Frontal cortex (tissue), 4 donors: Measurements from ENCODE around the gene SEMA6A. TPM values are rescaled to one million over a fixed set of nuclear protein-coding genes. Genes with fewer than 3 reads are reported as not detected.
A peak's percentile ranks its signal among the peaks of the same experiment; 100 is the strongest.

ENCODE experiments used
- DNase-seq, 2 donors: peaks; one replicate each; pipeline ENCODE4 v3.0.0; 2012; ENCODE audit warnings: low spot score in 2 of 2
- FAIRE-seq: peaks from 2 replicates; lab custom pipeline; 2012; peaks lifted over from hg19 to GRCh38; lab: Jason Lieb, UNC
- total RNA-seq: library from RNA; depleted of rRNA; stranded (reverse); fragments of >200 nt; gene quantifications from one replicate; pipeline ENCODE4 v1.2.3, GENCODE V29; 2014
- donor health status: control.
- donor health status: control.
- donor health status: control.

The SEMA6A gene
- total RNA-seq, 1 donor from 2014 or later = 15.5 TPM

DNA sequence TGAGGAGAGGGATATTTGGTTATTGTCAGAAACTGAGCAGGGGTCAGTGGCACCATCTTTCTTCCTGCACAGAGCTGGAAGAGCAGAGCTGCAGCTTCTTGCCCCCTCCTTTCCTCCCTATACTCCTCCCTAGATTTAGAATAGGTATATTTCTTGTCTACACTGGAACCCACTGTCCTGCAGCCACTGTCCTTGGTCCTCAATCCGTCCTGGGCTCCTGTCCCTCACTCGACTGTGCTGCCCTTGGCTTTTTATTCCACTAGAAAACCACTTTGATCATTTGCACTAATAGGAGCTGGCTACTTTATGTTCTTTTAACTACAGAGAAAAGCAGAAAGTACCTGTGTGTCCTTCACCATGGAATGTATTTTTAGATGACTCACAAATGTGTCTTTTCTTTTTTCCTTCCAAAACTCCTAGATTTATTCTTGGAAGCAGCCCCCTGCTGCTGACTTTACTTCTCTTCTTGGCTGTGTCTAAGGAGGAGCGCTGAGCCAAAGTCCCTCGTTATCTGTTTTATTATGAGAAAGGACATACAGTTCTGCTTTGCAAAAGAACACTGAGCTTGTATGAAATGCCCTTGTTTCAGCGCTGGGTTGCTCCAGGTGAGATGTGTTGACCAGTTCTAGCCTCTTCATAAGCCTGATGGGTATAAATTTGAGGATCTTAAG is 150.9 kb downstream of the SEMA6A start:
- DNase-seq (no peak), FAIRE-seq (no peak)

GRCh38 chr5:116423141-116423540 is 151.5 kb downstream of the SEMA6A start:
- FAIRE-seq (no peak), DNase-seq (no peak)

DNA sequence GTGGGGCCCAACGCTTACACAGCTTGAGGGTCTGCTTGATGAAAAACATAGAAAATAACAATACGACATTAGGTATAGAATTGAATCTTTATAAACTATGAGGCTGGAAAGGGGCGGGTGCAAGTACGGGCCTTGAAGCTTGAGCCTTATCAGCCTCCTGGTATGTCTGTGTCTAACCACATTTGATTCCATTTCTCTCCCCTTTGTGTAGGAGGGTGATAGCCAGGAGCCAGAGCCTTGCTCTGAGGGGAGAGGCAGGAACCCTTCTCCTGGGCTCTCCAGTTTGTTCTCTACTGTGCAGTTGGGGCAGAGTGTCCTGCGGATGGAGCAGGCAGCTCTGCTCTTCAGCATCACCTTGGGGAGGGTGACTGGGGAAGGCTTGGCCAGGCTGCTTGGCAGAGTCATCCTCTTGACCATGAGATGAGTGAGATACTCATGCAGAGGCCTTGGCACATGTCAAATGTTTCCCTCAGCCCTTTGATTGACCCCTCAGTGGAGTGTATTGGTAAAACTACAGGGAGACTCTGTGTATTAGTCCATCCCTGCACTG is 153.5 kb downstream of the SEMA6A start:
- DNase-seq = no peak
- FAIRE-seq = no peak

GRCh38 chr5:116420540-116420939 is 154.1 kb downstream of the SEMA6A start:
- FAIRE-seq (no peak), DNase-seq (no peak)

DNA sequence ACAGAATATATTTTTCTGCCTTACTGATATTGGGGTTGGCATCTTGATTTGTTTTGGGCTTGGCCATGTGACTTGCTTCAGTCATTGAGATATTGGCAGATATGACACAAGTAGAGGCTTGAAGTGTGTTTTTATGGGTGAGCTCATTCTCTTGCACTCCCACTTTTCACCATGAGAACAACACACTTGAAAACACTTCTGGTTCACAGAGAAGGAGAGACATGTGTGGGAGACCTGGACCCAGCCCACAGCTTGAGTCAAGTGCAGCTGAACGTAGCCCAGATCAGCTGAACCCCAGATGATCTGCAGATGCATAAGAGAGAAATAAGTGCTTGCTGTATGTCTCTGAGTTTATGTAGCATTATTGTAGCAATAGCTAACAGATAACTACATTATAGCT is 155.4 kb downstream of the SEMA6A start:
- FAIRE-seq (no peak), DNase-seq (no peak)

GRCh38 chr5:116418774-116419173 is 155.8 kb downstream of the SEMA6A start:
- DNase-seq (no peak), FAIRE-seq (no peak)

GRCh38 chr5:116418016-116418415 is 156.6 kb downstream of the SEMA6A start:
- no peak for DNase-seq
- FAIRE-seq = no peak

GRCh38 chr5:116415989-116416388 is 158.6 kb downstream of the SEMA6A start:
- FAIRE-seq (no peak), DNase-seq (no peak)

GRCh38 chr5:116415182-116415581 is 159.4 kb downstream of the SEMA6A start:
- FAIRE-seq = no peak
- DNase-seq = no peak

- FAIRE-seq (no peak), DNase-seq (peak in 1 of 2 donors; percentile 18)
These were observed 163.5 kb downstream of the SEMA6A start for GRCh38 chr5:116411101-116411571.

- DNase-seq (no peak), FAIRE-seq (no peak)
These were observed 164.2 kb downstream of the SEMA6A start for GRCh38 chr5:116410336-116410890.

DNA sequence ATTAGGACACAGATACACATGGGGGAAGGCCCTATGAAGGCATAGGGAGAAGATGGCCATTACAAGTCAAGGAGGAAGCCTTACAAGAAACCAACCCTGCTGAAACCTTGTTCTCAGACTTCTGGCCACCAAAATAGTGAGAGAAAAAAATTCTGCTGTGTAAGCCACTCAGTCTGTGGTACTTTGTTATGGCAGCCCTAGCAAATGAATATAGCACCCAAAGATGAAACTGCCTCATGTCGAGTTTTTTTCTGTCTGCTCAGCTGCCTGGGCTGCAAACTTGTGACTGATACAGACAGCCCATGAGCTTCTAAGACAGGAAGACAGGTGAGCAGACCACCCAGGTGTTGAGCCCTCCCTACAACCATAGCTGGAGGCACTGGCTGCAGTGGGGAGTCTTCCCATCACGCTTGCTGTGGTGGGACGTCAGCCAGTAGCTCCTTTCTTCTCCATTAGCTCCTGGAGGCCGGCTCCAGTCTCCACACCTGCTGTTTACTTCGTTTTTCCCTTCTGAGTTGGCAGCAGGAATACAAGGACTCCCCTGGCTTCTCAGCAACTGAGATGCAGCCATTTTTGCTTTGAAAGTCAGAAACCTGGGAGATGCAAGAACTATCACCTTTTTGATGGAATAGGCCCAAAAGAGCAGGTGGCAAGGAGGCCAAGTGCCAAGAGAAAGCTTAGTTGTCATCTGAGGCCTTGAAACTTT is 164.9 kb downstream of the SEMA6A start:
- DNase-seq = no peak
- no peak for FAIRE-seq

- DNase-seq (no peak), FAIRE-seq (no peak)
These were observed 168.1 kb downstream of the SEMA6A start for GRCh38 chr5:116406306-116407041.

DNA sequence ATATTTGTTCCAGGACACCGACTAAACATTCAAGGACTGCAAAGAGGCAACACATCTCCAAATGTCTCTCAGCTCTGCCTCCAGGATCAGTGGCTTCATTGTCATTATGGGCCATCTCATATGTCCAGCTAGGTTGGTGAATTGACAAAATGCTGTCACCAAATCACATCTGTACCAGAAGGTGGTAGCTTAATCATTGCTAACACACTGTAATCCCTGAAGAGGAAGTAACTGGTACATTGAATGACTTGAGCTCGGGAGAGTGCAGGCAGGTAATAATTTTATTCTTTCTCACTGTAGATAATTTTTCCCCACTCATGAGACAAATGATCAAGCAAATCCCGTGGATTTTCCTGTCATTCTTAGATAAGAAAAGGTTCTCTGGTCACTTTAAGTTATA is 169.8 kb downstream of the SEMA6A start:
- DNase-seq (no peak), FAIRE-seq (no peak)

GRCh38 chr5:116404016-116404415 is 170.6 kb downstream of the SEMA6A start:
- no peak for FAIRE-seq
- no peak for DNase-seq

- DNase-seq (no peak), FAIRE-seq (no peak)
These were observed 172.4 kb downstream of the SEMA6A start for GRCh38 chr5:116402235-116402634.

DNA sequence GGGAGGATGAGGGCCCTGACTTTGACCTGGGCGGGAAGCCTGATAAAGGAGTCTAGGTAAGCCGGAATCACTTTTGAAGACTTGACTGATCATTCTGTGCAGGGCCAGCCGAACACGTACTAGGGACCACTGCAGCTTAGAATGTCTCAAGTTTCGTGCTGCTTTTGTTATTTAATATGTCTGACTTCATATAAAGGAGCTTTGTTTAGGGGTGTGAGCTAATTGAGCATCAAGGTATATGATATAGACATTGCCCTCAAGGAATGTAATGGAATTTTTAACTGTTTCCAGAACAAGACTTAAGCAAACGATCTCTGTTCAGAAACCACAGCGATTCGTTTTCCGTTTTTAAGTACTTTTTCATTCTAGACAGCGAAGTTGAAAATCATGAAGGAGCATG is 173.0 kb downstream of the SEMA6A start:
- no peak for DNase-seq
- no peak for FAIRE-seq

- FAIRE-seq = no peak
These were observed 178.0 kb downstream of the SEMA6A start for GRCh38 chr5:116396476-116397099.

DNA sequence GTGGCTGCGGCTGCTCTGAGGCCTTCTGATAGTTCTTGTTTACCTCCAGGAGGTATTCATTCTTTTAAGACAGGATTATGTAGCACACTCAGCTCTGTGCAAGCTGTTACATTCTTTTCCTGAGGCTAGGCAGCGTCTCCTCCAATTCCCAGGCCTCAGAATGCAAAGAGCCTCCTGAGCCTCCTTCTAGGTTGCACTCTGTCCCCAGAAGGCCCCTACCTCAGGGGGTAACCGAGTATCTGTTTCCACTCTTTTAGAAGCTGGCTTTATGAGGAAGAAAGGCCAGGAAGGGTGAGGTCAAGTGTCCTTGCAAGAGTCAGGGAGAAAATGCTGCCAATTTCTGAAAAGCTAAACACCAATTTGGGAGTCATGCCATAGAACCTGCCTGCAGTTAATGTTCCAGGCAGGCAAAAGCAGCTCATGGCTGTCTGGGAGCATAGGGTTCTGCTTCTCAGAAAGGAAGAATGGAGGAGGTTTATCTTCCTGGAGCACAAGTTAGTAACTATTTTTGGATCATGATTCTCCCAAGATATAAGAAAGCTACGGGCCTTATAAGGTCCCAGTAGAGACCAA is 178.9 kb downstream of the SEMA6A start:
- DNase-seq (no peak), FAIRE-seq (no peak)

More at GRCh38 chr5:116396476-116397099, 178.0 kb downstream of the SEMA6A start:
- no peak for DNase-seq
